Mucosa of descending colon (tissue), 3 donors: ENCODE results near the gene CNKSR3. TPM values are rescaled to one million over a fixed set of nuclear protein-coding genes. Genes with fewer than 3 reads are reported as not detected.
A peak's percentile ranks its signal among the peaks of the same experiment; 100 is the strongest.

Source experiments
- ATAC-seq: fragments of 200-7000 bp; cut with Tn5 transposase; one replicate; pipeline ENCODE4 v1.9.1; 2020; ENCODE audit warnings: mild to moderate bottlenecking, moderate library complexity
- DNase-seq, 3 donors: peaks; one replicate each; pipeline ENCODE4 v3.0.0-alpha.2; 2020
- H3K36me3 ChIP-seq: fragments of 200-600 bp; one replicate; pipeline ENCODE4 v1.8.0; 2021; ENCODE audit warnings: low read depth, mild to moderate bottlenecking
- H3K4me1 ChIP-seq: fragments of 200-600 bp; one replicate; pipeline ENCODE4 v1.8.0; 2021; ENCODE audit warnings: low read depth, mild to moderate bottlenecking
- H3K4me3 ChIP-seq: fragments of 200-600 bp; one replicate; pipeline ENCODE4 v1.8.0; 2021; ENCODE audit warnings: mild to moderate bottlenecking
- H3K9me3 ChIP-seq: fragments of 200-600 bp; one replicate; pipeline ENCODE4 v1.8.0; 2021; ENCODE audit warnings: mild to moderate bottlenecking
- CTCF ChIP-seq: fragments of 200-600 bp; IDR thresholded peaks from one replicate; pipeline ENCODE4 v1.8.0; 2022; ENCODE audit warnings: antibody characterized with exemption, mild to moderate bottlenecking
- intact Hi-C, 2 donors: fragments of 100-400 bp; cut with DNase I in 1 of 2; cut with micrococcal nuclease in 1 of 2; formaldehyde crosslinking; loops; one replicate each; pipeline versions ENCODE4 v1.11.0 to v1.11.1; 2022; cut with DNase I, micrococcal nuclease
- total RNA-seq, 3 donors: library from RNA; stranded (reverse); fragmentation: NEBNext Ultra II Directional in 2 of 3; extraction: Animal tissue kit (Norgen Biotek cat#: 25700) in 2 of 3; gene quantifications; one replicate each; pipeline versions ENCODE4 v1.2.1 to v1.2.4, GENCODE V29; 2021 to 2023
- donor health status: DM: no; HTN: no; CAD: no; lungs with moderate emphysema.
- donor health status: DM: no; HTN: no; CAD: no.
- donor health status: DM: no; HTN: yes; CAD: no.

Gene CNKSR3
- total RNA-seq, 3 donors from 2014 or later = 16.5 to 39.0 (median 33.6) TPM

DNA sequence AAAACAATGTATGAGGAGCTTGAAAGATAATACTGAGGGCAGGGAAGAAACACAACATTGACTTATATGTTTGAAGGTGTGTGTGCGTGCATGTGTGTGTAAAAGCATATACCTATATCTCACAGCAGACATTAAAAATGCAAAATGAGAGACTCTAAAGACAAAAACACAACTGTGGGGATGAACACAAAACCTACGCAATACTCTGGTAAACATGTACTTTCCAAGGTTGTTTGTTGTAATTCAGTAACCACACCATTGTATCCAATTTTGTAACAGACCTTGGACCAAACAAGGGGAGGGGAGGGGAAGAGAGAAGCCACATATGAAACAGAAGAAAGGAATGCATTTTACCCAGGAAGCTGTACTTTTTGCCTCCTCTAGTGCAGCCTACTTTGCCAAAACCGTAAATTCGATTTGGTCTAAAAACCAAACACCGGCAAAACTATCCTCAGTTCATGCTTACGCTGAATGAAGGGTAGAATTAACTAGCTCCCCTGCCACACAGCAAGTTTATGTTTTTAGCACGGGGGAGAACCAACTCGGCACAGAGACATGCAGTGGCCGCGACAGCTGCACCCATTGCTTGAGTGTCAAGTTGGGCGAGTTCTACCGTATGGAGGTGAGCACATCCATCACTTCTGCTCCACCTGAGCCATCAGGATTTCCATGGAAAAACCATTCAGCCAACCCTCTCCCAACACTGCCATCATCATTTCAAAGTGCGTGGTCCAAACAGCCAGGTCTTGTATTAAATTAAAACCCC lies 50.0 kb downstream of the CNKSR3 start:
- Histone ChIP-seq H3K4me1 (no peaks in the 10 kb centered on the region), H3K36me3 (no peaks in the 10 kb centered on the region), H3K9me3 (no peaks in the 10 kb centered on the region), H3K4me3 (no peak overlapping the region)
- DNase-seq (no peak), ATAC-seq (peak; percentile 28)
- intact Hi-C loops = no loop called here
- TF ChIP-seq CTCF = no peak

DNA sequence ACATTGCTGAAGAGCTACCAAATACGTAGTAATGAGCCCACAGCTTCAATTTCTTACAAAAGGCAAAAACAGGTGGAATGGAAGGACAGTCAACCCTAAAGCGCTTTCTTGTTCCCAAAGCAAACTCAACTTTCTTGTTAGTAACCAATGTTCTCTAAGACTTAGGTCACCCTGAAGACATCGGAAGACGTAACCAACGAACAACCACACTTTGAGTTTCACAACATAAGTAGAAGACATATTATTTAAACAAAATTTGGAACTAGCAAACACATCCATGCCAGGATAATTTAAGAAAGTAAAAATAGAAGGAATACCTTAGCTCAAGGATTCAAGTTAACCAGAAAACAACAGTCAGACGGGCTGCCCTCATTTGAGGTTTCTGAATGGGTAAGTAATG lies 51.0 kb downstream of the CNKSR3 start:
- H3K4me1 ChIP-seq = no peaks in the 10 kb centered on the region
- no peaks in the 10 kb centered on the region for H3K9me3 ChIP-seq
- intact Hi-C loops = no loop called here

GRCh38 chr6:154458565-154459470 lies 51.7 kb downstream of the CNKSR3 start:
- no peak for TF ChIP-seq CTCF
- no peaks in the 10 kb centered on the region for H3K9me3 ChIP-seq
- no peaks in the 10 kb centered on the region for H3K36me3 ChIP-seq
- no peaks in the 10 kb centered on the region for H3K4me1 ChIP-seq
- DNase-seq (no peak), ATAC-seq (no peak)
- intact Hi-C loops = no loop called here
- no peak overlapping the region for H3K4me3 ChIP-seq

More for the DNA sequence above, 51.0 kb downstream of the CNKSR3 start:
- ATAC-seq = no peak
- Histone ChIP-seq H3K4me3 (no peak overlapping the region), H3K36me3 (no peaks in the 10 kb centered on the region)
- TF ChIP-seq CTCF = no peak
- DNase-seq = no peak

DNA sequence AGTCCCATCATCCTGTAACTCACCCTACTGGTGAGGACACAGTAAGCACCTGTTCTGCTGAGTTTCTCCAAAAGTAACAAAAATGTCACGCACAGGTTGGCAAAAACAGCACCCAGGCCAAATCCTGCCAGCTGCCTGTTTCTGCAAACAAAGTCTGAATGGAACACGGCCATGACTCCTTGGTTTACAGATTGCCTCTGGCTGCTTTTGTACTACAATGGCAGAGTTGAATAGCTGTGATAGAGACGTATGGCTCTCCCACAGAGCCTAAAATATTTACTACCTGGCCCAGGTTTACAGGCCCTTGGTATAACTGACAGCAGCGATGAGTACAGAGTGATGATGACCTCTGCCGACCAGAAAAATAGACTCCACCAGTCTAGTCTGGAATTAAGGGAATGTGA lies 52.6 kb downstream of the CNKSR3 start:
- Histone ChIP-seq H3K4me3 (no peak overlapping the region), H3K36me3 (no peaks in the 10 kb centered on the region), H3K9me3 (no peaks in the 10 kb centered on the region), H3K4me1 (no peaks in the 10 kb centered on the region)
- no peak for TF ChIP-seq CTCF
- peak; percentile 36 for ATAC-seq
- no peak for DNase-seq
- intact Hi-C loops = no loop called here

DNA sequence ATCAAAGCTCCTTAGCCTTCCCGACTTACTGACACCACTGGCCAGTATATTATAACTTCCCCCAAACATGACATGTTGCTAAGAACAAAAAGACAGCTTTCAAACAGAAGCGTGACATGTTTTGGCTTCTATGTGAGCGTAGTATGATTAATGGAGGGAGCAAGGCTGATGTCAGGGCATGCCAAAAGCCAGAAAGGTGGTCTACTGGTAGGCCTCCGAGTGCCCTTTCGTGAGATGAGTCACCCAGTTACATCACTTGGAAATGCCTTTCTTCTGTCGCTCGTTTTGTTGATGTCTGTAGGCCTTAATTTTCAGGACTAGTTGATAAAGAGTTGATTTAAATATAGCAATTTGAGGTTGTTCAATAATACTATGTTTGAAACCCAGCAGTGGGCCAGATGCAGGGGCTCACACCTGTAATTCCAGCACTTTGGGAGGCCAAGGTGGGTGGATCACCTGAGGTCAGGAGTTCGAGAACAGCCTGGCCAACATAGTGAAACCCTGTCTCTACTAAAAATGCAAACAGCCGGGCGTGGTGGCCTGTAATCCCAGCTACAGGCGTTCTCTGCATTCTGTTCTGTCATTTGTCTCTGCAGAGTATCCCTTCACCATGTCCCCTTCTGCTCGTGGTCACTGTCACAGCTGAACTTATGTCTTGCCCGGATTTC lies 53.3 kb downstream of the CNKSR3 start:
- no peak overlapping the region for H3K4me3 ChIP-seq
- ATAC-seq = no peak
- no peaks in the 10 kb centered on the region for H3K36me3 ChIP-seq
- TF ChIP-seq CTCF = no peak
- intact Hi-C loops = no loop called here
- H3K4me1 ChIP-seq = no peaks in the 10 kb centered on the region
- DNase-seq = no peak
- no peaks in the 10 kb centered on the region for H3K9me3 ChIP-seq
